GM15510 (cell line): ENCODE measurements around the gene SYCE3.

ENCODE experiments used
- POLR2A ChIP-seq: IDR thresholded peaks from 3 replicates; pipeline ENCODE4 v1.6.1; 2011; ENCODE audit warnings: borderline replicate concordance; ENCODE audit not compliant: insufficient read length; ENCODE audit errors: extremely low read depth

SYCE3 gene

DNA sequence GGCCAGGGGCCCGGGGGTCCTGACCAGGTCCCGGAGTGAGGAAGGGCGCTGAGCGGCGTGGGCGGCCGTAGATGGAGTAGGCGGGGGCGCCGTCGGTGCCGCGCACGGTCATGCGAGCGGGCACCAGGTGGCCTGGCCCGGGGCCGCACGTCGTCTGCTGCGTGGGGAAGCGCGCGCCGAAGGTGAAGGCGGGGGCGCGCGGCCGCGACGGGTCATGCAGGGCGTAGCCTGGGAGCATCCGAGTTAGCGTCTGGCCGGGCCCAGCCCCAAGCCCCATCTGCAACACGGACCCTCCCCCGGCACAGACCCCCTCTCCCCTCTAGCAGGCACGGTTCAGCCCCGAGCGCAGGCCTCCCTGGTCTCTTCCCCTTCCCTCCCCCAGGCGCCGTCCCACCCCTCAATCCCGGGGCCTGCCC lies 31.2 kb downstream of the SYCE3 start:
- peak; percentile 80 for TF ChIP-seq POLR2A

DNA sequence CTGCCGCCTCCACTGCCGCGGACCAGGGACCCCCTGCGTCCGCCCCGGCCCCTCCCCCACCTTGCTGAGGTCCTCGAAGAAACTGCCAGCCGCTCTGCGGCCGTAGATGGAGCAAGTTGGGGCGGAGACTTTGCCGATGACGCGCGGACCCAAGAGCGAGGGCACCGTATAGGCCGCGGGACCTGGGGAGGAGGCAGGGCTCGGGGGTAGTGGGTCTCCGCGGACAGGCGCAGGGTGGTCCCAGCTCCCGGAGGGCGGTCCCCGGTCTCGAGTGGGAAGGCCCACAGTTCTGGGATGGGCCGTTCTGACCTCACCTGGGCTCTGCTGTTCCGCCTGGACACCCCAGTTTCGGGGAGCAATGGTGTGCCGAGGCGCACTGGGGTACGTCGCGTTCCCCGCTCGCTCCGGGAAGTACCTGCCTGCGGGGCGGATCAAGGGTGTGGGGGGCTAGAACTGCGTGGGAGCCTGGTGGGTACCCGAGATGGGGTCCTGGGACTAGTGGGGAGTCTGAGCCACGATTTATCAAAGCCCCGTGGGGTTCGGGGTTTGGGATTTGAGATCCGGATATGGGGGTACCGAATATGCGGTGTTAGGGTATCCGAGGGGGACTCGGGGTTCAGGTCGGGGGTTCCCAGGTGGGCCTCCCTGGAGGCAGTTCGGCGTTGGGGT lies 31.7 kb downstream of the SYCE3 start:
- TF ChIP-seq POLR2A = peak; percentile 79

DNA sequence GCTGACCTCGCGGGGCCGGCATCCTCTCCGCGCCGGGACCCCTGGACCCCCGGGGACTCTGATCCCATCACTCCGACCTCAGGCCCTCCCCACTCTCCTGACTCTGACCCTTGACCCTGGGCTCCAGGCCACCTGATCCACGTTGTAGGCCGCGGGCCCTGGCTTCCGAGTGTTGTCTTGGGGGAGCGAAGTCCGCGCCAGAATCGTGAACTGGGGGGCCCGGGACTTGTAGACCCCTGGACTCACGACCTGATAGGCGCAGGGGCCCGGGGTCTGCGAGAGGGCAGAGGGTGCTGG lies 32.2 kb downstream of the SYCE3 start:
- TF ChIP-seq POLR2A = no peak

DNA sequence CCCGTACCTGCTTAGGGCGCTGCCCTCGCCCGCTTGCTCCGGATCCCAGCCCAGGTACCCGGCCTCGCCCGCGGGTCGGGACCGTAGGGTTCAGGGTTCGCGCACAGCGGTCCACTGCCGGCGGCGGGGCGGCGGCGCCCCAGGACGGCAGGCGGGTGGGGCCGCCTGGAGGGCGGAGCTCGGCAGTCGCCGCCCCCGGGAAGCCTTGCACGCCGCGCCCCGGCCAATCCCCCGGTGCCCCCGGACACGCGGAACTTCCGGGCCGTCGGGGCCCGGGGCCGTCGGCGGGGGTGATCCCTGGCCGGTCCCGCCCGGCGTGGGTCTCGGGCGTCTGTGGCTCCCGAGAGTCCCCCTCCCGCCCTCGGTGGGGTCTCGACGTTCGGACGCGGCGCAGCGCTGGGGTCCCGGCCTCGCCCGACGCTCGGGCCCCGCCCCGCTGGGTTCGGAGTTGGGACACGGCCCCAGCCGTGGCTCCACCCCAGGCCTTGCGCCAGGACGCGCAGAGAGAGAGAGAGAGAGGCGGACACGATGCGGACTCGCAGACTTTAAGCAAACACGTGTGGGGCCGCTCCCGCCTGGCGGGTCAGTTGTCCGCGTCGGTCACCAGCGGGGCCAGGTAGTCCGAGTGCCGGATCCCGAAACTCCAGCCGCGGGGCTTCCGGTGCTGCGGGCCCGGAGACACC lies 32.7 kb downstream of the SYCE3 start, which contains the start of gene TYMP:
Gene TYMP, minus strand, starts transcription at position 116 of the 683 bp plus-strand sequence. CDS start 303 bp downstream, outside the sequence.
- peak; percentile 75 for TF ChIP-seq POLR2A

DNA sequence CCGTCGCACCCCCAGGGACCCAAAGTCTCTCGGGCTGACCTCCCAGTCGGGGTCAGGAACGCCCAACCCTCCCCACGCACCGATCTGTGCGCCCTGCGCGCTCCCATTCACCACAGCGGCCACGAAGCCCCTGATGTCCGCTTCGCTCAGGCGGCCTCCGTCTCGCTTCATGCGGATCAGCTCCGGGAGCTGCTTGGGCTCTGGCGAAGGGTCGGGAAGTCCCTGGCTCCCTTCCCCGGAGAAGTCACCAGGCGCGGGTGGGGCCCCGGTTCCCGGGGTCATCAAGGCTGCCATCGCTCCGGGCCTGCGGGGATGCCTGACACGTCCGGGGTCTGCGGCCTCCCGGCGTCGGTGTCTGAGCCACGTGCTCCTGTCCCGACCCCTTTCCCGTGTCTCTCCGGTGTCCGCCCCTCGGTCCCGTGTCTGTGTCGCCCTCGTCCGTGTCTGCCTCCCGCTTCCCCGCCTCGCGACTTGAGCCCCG lies 33.3 kb downstream of the SYCE3 start:
- peak; percentile 1 for TF ChIP-seq POLR2A

DNA sequence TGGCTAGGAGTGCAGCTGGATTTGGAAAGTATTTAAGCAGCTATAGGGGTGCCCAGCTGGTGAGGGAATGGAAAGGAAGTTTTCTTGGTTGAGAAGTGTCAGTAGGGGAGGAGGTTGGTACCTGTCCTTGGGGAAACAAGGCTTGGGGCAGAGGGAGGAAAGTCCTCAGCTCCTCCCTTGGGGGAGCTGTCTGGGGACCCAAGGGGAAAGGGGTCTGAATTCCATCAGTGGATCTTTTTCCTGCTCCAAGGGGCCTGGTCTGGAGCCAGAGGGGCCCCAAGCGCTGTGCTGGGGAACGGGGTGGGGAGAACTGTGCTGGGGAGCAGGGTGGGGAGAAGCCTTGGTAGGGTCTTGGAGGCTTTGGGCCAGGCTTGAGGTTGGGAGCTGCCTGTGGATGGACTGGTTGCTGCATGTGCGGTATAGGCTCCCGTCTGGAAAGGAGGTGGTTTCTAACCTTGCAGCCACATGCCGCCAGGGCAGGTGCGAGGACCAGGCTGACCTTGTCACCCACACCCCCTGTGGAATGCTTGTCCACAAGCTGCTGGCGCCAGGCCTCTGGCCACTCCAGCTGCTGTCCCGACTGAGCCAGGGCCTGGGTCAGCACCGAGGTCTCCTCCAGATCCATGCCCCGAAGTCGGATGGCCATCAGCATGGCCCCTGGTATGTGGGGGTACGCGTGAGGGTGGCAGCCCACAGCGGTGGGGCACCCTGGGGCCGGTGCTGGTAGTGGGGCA lies 33.9 kb downstream of the SYCE3 start:
- TF ChIP-seq POLR2A = peak; percentile 27

DNA sequence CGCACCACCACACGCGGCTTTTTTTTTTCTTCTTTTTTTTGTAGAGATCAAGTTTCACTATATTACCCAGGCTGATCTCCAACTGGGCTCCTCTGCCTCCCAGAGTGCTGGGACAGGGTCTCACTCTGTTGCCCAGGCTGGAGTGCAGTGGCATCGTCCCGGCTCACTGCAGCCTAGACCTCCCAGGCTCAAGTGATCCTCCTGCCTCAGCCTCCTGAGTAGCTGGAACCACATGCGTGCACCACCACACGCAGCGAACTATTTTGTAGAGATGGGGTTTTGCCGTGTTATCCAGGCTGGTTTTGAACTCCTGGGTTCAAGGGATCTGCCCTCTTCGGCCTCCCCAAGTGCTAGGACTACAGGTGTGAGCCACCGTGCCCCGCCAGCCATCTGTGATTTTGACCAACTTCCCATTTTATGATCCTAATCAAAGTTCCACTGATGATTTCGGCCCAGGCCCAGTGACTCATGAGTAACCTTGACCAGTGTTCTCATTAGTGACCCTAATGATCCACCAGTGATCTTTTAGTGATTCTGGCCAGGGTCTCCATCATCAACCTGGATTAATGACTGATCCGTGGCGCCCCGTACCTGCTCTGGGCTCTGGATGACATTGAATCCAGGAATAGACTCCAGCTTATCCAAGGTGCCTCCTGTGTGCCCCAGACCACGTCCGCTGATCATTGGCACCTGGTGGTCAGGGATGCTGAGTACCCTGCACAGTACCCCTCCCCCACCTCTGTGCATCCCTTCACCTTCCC lies 34.6 kb downstream of the SYCE3 start:
- peak; percentile 7 for TF ChIP-seq POLR2A

DNA sequence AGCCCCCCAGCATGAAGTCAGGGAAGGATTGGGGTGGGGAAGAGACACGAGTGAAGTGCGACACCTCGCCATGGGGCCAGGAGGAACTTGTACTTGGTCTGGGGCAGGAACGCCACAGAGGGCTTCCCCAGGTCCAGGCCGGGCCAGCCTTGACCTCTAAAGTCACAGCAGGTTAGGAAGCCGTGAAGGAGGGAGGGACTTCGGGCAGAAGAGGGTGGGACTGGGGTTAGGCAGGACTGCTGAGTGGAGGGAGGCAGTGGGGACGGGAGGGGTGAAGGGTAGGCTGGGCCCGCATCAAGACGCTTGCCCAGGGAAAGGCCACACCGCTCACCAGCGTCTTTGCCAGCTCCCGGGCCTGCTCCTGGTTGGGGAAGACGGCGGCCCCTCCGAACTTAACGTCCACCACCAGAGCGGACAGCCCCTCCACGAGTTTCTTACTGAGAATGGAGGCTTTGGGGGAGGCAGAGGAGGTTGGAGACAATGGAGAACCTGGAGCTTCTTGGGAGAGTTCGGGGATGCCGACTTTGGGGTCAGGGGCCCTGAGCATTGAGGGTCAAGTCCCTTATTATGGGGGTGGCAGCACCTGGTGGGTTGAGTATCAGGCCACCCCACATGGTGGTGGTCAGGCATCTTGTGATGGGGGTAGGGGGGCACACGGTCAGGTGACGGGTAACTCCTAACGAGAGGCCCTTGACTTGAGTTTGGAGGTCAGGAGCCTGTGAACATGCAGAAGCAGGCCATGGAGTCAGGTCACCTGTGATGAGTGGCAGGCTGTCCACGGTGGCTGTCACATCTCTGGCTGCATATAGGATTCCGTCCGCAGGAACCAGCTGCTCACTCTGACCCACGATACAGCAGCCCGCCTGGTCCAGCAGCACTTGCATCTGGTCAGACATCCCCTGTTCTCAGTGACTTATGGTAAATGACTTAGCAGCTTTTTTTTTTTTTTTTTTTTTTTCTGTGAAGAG lies 35.6 kb downstream of the SYCE3 start:
- peak; percentile 59 for TF ChIP-seq POLR2A

DNA sequence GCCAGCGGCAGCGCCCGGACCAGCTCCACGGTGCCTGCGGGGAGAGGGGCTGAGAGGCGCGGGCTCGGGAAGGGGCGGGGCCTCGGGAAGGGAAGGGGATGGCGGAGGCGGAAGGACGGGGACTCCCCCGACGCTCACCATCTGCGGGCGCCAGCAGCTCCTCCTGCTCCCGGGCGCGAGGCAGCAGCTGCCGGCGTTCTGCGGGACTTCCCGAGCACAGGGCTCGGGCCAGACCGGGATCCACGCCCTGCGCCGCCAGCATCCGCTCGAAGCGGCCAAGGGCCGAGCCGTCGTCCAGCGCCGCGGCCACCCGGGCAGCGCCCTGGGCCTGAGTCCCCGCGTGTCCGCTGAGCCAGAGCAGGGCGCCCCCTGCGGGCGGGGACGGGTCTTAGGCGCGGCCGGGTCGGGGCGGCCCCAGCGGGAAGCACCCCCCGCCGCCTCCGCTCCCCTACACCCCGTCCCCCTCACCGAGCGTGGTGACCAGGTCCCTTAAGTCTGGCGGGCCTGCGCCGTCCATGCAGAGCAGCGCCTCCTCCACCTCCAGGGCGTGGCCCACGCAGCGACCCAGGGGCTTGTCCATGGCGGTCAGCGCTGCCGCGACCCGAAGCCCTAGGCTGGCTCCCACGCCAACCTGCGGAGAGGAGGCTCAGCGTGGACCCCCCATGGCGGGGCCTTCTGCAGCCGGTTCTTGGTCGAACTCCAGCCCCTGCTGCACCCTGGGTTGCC lies 36.4 kb downstream of the SYCE3 start:
- TF ChIP-seq POLR2A = peak; percentile 15

DNA sequence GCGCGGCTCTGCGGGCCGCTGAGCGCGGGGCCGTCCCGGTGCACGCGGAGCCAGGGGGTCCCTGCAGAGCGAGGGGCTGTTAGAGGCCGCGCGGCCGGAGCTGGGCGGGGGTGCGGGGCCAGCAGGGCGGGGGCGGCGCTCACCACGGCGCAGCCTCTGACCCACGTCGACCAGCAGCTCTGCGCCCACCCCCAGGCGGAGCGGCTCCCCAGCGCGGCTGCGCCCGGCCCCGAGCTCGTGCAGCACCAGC lies 36.9 kb downstream of the SYCE3 start:
- TF ChIP-seq POLR2A = peak; percentile 34

DNA sequence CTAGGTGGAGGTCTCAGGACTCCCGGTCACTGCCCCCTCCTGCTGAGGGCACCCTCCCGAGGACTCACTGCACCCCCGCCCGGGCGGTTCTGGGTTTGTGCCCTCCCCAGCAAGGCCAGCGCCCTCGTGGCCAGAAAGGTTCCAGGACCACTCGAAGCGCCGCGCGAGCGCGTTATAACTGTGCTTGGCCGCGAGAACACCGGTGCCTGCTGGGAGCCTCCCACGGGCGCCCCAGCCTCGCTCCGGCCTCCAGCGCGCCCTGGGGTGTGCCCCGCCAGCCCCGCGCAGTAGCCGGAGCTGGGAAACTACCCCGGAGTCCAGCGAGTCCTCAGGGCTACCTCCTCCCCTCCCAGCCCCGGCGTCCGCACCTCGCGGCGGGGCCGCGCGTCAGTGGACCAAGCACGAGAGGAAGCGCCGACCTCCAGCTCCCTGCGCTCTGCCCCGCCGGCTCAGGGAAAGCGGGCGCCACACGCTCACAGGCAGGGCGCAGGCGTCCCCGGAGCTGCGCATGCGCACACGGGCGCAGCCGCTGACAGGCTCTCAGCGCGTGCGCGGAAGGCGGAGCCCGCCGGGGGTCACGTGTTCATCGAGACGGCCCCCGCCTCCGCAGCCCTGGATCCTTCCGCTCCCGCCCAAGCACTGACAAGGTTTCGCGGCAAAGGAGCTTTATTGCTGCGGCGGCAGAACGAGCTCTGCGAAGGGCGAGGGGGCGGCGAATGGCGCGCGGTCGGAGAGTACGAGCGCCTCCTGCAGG lies 37.4 kb downstream of the SYCE3 start, which contains the start of gene SCO2:
Gene SCO2, minus strand, starts transcription at position 495 of the 754 bp plus-strand sequence. CDS start 1,187 bp downstream, outside the sequence.
- TF ChIP-seq POLR2A = peak; percentile 92

DNA sequence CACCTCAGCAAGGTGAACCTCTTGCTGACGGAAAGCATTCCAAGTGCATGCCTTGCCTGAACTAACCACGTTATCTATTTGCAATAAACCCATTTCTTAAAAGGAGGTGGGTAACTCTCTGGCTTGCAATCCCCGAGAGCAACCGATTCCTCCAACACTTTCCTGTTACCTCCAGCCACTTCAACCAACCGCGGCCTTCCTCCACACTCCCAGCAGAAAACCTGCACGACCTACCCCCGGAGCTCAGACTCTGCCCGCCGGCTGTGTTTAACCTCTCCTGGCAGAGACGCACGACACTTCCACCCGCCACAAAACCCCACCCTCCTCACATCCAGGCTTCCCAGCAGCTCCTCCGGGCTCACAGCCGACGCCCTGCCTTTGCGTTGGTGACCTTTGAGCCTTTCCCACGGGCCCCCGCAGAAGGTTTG lies 38.0 kb downstream of the SYCE3 start:
- no peak for TF ChIP-seq POLR2A
